ENCODE data around the gene PCDHB3.
"Not testable (repeated sequence)": the region's sequence is repeated elsewhere in the genome, so short reads cannot be mapped to it uniquely, and the experiment has no call there.

PCDHB3 gene

DNA sequence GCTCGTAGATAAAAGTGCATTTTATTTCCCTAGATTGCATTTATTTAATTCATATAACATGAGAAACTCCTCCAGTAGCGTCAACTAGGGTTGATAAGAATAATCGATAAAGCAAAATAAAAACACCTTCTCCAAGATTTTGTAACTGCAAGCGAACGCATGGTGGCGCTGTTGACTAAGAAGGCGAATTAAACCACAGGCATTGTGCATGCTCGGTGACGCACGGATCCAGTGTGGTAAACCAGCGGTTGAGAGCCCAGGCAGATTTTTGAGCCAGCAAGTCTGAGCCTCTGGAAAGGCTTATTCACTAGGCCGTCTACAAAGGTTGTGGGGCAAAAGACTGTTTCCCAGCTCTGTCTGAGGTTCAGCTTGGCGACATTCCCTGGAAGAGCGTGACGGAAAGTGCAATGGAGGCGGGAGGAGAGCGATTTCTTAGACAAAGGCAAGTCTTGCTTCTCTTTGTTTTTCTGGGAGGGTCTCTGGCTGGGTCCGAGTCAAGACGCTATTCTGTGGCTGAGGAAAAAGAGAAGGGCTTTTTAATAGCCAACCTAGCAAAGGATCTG lies at the start of gene PCDHB3:
PCDHB3 (plus strand) TSS at position 231 of the 563 bp plus-strand sequence; CDS start at position 408, 177 bp downstream.
- DNase-seq (ENCODE audit: low read depth in 4 of 4, low spot score in 1 of 4): peak in 2 of 4 experiments; percentile 1 to 3

DNA sequence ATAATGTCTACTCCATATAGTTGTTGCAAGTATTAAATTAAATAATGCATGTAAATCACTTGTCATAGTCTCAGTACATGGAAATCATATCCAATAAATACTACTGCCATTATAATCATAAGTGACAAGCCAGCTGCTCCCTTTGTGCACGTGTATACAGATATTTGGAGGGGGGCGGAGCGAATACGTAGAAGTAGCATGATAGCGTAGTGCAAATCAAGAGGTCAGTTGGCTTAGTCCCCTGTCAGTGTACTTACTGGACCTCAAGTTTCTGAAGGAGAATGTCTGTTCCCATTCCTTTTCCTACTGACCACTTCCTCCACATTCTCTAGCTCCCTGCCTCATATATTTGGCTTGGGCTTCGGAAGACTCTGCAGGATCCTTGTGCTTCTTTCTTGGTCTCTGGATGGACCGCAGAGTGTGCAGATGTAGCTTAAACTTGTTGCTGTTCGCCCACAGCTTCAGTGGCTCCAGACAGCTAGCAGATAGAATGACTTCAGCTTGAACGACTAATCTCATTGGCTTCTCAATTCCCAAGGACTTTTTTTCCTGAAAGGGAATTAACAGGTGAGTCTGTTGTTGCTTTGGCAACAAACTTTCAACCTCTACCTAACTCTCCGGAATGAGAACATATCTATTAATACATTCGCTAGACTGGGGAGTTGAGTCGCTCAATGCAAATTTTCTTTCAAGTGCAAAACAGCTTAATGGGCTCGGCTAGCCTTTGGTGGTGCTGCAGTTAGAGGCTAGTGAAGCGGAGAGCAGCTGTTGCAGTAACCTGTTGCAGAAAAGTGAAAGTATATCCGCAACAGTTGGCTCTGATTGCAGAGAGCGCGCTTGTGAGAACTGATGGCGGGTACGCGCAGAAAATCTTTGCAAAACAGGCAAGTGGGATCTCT lies 49.4 kb upstream of the PCDHB3 start, which contains the start of gene PCDHB1:
PCDHB1 (plus strand) TSS at position 753 of the 899 bp plus-strand sequence; CDS start at position 850, 97 bp downstream.
- DNase-seq (ENCODE audit: low read depth in 4 of 4, low spot score in 1 of 4): no peak

DNA sequence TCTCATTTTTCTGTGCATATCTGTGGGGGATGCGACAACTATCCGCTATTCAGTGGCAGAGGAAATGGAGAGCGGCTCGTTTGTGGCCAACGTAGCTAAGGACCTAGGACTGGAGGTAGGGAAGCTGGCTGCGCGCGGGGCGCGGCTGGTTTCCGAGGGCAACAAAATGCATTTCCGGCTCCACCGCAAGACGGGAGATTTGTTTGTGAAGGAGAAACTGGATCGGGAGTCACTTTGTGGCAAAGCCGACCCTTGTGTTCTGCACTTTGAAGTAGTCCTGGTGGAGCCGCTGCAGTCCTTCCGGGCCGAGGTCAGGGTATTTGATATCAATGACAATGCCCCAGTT lies 48.8 kb upstream of the PCDHB3 start:
- DNase-seq (ENCODE audit: low read depth in 4 of 4, low spot score in 1 of 4): no peak

DNA sequence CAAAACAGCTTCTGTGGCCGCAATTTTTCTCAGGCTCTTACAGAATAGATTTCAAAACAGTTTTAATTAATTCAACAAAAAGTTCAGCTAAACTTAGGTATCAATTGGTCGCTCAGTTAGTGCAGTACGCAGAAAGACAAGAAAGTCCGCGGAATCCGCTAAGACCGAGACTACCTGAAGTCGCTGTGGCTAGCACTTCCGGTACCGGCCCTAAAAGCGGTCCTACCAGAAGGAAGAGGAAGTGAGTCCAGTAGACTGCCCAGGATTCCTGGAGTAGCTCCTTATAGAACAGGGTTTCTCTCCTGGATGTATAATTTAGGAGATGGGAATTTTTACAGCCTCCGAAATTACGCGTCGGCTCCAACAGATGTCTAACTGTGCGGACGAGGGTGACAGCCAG lies 22.4 kb upstream of the PCDHB3 start:
- DNase-seq (ENCODE audit: low read depth in 4 of 4, low spot score in 1 of 4): no peak

DNA sequence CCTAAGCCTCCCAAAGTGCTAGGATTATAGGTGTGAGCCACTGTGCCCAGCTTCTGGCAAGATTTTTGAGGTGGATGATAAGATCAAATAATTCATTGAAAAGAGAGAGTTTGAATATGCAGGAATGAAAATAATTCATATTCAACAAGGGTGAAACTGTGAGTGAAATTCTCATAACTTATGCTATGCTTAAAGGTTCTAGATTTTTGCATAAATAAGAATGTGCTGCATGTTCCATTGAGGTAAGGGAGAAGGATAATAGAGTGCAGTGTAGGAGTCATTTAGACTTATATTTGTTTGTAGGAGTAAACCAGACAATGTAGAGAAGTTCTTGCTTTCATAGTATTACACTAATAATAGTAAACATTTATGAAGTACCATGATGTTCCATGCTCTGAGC lies 18.0 kb upstream of the PCDHB3 start:
- DNase-seq (ENCODE audit: low read depth in 4 of 4, low spot score in 1 of 4): no peak

DNA sequence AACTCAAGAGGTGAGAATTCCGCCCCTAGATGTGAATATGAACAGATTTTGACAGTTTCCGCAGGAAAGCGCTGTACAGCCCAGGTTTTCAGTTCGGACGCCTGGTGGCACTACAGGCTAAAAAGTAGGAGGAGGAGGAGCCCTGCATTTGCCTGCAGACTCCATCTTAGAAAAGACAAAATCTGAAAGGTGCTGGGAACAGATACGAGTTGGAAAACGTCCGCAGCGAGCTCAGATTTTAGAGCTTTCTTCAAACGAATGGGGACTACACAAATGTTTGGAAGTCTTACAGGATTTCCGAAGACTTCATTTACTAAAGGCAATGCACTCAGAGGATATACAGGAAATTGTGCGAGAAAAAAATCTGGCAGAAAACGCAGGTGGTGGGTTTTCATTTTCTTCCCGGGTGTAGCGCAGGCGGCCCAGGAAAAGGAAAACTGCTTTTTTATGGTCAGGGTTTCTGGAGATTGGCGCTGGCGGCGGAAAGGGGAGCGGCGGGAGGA lies 15.7 kb upstream of the PCDHB3 start:
- peak in 1 of 4 experiments; percentile 8 for DNase-seq (ENCODE audit: low read depth in 4 of 4, low spot score in 1 of 4)

DNA sequence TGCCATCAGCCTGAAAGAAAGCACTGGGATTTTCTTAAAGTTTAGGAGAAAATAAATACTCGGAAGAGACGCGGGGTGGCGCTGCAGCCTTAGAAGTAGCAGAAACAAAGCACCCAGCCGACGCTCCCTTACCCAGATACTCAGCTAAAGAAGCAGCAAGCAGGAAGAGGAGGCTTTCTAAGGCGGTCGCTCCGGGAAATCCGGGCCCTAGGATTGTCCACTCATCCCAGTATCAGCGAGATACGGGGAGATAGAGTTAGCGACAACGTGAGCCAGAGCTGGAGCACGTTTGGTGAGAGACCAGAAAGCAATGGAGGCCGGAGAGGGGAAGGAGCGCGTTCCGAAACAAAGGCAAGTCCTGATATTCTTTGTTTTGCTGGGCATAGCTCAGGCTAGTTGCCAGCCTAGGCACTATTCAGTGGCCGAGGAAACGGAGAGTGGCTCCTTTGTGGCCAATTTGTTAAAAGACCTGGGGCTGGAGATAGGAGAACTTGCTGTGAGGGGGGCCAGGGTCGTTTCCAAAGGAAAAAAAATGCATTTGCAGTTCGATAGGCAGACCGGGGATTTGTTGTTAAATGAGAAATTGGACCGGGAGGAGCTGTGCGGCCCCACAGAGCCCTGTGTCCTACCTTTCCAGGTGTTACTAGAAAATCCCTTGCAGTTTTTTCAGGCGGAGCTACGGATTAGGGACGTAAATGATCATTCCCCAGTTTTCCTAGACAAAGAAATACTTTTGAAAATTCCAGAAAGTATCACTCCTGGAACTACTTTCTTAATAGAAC lies 5.6 kb upstream of the PCDHB3 start, which contains the start of gene PCDHB2:
PCDHB2 (plus strand) TSS at position 135 of the 782 bp plus-strand sequence; CDS start at position 311, 176 bp downstream.
- DNase-seq (ENCODE audit: low read depth in 4 of 4, low spot score in 1 of 4): no peak

DNA sequence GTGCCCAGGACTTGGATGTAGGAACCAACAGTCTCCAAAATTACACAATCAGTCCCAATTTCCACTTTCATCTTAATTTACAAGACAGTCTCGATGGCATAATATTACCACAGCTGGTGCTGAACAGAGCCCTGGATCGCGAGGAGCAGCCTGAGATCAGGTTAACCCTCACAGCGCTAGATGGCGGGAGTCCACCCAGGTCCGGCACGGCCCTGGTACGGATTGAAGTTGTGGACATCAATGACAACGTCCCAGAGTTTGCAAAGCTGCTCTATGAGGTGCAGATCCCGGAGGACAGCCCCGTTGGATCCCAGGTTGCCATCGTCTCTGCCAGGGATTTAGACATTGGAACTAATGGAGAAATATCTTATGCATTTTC lies 5.0 kb upstream of the PCDHB3 start:
- no peak for DNase-seq (ENCODE audit: low read depth in 4 of 4, low spot score in 1 of 4)

DNA sequence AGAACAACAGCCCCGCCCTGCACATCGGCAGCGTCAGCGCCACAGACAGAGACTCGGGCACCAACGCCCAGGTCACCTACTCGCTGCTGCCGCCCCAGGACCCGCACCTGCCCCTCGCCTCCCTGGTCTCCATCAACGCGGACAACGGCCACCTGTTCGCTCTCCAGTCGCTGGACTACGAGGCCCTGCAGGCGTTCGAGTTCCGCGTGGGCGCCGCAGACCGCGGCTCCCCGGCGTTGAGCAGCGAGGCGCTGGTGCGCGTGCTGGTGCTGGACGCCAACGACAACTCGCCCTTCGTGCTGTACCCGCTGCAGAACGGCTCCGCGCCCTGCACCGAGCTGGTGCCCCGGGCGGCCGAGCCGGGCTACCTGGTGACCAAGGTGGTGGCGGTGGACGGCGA lies 4.1 kb upstream of the PCDHB3 start:
- not testable (repeated sequence) for DNase-seq (ENCODE audit: low read depth in 4 of 4, low spot score in 1 of 4)

DNA sequence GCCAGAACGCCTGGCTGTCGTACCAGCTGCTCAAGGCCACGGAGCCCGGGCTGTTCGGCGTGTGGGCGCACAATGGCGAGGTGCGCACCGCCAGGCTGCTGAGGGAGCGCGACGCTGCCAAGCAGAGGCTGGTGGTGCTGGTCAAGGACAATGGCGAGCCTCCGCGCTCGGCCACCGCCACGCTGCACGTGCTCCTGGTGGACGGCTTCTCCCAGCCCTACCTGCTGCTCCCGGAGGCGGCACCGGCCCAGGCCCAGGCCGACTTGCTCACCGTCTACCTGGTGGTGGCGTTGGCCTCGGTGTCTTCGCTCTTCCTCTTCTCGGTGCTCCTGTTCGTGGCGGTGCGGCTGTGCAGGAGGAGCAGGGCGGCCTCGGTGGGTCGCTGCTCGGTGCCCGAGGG lies 3.7 kb upstream of the PCDHB3 start:
- not testable (repeated sequence) for DNase-seq (ENCODE audit: low read depth in 4 of 4, low spot score in 1 of 4)

DNA sequence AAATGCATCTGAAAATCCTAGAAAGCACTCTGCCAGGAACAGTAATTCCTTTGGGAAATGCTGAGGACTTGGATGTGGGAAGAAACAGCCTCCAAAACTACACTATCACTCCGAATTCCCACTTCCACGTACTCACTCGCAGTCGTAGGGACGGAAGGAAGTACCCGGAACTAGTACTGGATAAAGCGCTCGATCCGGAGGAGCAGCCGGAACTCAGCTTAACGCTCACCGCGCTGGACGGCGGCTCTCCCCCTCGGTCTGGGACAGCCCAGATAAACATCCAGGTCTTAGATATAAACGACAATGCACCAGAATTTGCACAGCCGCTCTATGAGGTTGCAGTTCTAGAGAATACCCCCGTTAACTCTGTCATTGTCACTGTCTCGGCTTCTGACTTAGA lies 786 bp downstream of the PCDHB3 start:
- no peak for DNase-seq (ENCODE audit: low read depth in 4 of 4, low spot score in 1 of 4)

DNA sequence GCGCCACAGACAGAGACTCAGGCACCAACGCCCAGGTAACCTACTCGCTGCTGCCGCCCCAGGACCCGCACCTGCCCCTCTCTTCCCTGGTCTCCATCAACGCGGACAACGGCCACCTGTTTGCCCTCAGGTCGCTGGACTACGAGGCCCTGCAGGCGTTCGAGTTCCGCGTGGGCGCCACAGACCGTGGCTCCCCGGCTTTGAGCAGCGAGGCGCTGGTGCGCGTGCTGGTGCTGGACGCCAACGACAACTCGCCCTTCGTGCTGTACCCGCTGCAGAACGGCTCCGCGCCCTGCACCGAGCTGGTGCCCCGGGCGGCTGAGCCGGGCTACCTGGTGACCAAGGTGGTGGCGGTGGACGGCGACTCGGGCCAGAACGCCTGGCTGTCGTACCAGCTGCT lies 1.8 kb downstream of the PCDHB3 start:
- DNase-seq (ENCODE audit: low read depth in 4 of 4, low spot score in 1 of 4): not testable (repeated sequence)

DNA sequence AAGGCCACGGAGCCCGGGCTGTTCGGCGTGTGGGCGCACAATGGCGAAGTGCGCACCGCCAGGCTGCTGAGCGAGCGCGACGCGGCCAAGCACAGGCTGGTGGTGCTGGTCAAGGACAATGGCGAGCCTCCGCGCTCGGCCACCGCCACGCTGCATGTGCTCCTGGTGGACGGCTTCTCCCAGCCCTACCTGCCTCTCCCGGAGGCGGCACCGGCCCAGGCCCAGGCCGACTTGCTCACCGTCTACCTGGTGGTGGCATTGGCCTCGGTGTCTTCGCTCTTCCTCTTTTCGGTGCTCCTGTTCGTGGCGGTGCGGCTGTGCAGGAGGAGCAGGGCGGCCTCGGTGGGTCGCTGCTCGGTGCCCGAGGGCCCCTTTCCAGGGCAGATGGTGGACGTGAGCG lies 2.2 kb downstream of the PCDHB3 start:
- DNase-seq (ENCODE audit: low read depth in 4 of 4, low spot score in 1 of 4): not testable (repeated sequence)

DNA sequence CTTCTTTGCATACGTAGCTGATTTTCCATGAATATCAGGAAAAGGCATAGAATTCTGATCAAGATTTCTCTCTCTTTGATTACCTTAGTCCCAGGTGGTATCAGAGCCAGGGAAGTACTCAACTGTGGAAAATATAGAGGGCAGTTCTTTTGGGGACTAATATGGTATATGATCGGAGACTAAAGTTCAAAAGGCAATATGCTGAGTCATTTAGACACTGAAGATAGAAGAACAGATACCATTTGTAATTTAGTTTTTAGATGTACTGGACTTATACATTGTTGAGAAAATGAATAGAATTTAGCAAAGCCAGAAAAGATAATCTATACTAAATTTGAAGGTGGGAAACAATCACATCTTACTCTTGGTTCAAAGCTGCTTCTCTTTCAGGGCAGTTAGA lies 5.1 kb downstream of the PCDHB3 start:
- no peak for DNase-seq (ENCODE audit: low read depth in 4 of 4, low spot score in 1 of 4)

DNA sequence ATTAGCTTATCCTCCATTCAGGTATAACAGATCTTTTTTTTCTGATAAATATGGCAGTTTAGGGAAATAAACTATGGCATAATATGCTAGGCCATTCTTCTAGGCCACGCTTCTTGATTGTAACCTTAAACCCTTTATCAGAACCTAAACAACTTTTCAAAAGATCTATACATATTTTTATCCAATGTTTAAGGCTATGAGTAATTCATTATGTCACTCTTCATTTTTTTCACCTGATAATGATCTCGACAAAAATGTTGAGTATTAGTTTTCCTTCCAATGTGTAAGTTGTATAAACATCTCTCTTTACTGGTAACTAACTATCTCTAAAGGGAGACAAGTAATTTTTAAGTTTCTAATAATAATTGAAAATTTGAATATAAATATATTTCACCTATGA lies 19.0 kb downstream of the PCDHB3 start:
- no peak for DNase-seq (ENCODE audit: low read depth in 4 of 4, low spot score in 1 of 4)

DNA sequence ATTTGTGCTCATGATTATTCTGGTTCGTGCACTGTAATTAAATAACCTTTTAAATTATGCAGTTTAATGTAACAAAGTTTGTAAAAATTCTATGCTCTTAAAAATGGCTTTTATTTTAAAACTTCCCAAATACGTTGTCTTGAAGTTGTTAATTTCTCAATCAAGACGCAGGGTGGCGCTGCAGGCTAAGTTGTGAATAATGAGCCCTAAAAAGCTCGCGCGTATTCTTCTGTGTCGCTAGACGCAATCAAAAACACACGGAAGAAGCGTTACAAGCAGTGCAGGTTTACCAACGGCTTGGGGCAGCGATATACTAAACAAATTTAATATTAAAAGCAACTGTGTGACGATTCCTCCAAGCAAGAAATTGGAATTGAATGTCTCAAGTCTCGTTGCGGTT lies 21.3 kb downstream of the PCDHB3 start, which contains the start of gene PCDHB4:
PCDHB4 (plus strand) TSS at position 256 of the 400 bp plus-strand sequence. CDS start 181 bp downstream, outside the sequence.
- DNase-seq (ENCODE audit: low read depth in 4 of 4, low spot score in 1 of 4): no peak

DNA sequence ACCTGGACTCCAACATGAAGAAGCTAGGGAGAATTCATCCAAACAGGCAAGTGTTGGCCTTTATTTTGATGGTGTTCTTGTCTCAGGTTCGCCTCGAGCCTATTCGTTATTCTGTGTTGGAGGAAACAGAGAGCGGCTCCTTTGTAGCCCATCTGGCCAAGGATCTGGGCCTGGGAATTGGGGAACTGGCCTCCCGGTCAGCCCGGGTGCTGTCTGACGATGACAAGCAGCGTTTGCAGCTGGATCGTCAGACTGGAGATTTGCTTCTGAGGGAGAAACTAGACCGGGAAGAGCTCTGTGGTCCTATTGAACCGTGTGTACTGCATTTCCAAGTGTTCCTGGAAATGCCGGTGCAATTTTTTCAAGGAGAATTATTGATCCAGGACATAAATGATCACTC lies 21.7 kb downstream of the PCDHB3 start:
- DNase-seq (ENCODE audit: low read depth in 4 of 4, low spot score in 1 of 4): no peak

DNA sequence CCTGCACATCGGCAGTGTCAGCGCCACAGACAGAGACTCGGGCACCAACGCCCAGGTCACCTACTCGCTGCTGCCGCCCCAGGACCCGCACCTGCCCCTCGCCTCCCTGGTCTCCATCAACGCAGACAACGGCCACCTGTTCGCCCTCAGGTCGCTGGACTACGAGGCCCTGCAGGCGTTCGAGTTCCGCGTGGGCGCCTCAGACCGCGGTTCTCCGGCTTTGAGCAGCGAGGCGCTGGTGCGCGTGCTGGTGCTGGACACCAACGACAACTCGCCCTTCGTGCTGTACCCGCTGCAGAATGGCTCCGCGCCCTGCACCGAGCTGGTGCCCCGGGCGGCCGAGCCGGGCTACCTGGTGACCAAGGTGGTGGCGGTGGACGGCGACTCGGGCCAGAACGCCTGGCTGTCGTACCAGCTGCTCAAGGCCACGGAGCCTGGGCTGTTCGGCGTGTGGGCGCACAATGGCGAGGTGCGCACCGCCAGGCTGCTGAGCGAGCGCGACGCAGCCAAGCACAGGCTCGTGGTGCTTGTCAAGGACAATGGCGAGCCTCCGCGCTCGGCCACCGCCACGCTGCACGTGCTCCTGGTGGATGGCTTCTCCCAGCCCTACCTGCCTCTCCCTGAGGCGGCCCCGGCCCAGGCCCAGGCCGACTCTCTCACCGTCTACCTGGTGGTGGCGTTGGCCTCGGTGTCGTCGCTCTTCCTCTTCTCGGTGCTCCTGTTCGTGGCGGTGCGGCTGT lies 23.3 kb downstream of the PCDHB3 start:
- DNase-seq (ENCODE audit: low read depth in 4 of 4, low spot score in 1 of 4): not testable (repeated sequence)

DNA sequence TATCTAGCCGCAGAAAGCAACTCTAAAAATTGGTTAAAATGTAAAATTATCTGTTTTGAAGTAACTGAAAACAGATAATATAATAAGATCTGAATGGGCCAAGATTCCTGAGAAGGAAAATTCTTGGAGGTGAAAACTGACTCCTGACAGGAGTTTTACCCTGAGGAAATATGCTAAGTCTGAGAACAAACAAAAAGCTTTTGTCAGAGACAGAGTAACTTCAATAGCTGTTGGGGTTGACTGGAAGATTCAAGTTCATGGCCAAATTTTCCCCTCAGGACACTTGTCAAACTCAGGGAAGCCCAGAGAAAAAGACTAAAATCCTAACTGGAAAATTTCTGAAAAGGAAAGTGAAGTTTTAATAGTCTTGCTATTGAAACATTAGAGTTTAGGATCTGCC lies 27.0 kb downstream of the PCDHB3 start:
- DNase-seq (ENCODE audit: low read depth in 4 of 4, low spot score in 1 of 4): no peak

DNA sequence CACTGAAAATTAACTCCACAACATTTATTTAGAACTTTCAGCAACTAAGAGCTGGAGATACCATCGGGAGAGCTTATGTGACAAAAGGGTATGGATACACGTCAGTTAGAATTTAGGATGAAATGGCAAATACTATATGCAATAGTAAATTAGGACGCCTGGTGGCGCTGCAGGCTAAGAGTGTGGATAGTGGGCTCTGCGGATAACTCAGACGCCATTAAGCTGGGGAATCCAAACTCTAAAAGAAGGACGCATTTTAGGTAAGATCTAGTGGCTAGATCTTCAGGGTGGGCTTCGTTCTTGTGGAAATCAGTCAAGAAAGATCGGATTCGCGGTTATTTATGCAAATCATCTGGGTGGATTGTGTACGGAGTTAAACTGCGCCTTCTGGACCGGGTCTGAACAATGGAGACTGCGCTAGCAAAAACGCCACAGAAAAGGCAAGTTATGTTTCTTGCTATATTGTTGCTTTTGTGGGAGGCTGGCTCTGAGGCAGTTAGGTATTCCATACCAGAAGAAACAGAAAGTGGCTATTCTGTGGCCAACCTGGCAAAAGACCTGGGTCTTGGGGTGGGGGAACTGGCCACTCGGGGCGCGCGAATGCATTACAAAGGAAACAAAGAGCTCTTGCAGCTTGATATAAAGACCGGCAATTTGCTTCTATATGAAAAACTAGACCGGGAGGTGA lies 34.9 kb downstream of the PCDHB3 start, which contains the start of gene PCDHB5:
PCDHB5 (plus strand) TSS at position 177 of the 688 bp plus-strand sequence; CDS start at position 406, 229 bp downstream.
- DNase-seq (ENCODE audit: low read depth in 4 of 4, low spot score in 1 of 4): no peak
